BJ (cell line): ENCODE data around the gene KCNJ16. TPM values are rescaled to one million over a fixed set of nuclear protein-coding genes. Genes with fewer than 3 reads are reported as not detected.
"Not testable (repeated sequence)": the region's sequence is repeated elsewhere in the genome, so short reads cannot be mapped to it uniquely, and the experiment has no call there.

Experiments
- CTCF ChIA-PET: fragments of 350-600 bp; formaldehyde crosslinking; extraction: SDS; loops from one replicate; lab custom pipeline; 2021; ENCODE audit warnings: antibody characterized with exemption, inconsistent platforms; lab: Yijun Ruan, JAX
- POLR2A ChIA-PET: fragments of 300-600 bp; sonication (Branson Sonifier 250); formaldehyde crosslinking; extraction: SDS; loops from one replicate; lab custom pipeline; 2021; ENCODE audit warnings: antibody characterized with exemption; lab: Charles Lee
- DNase-seq: peaks from one replicate; pipeline ENCODE4 v3.0.0-alpha.2; 2011; ENCODE audit warnings: low read depth
- H3K27me3 ChIP-seq: 2 replicates; pipeline ENCODE4 v1.6.0; 2011; ENCODE audit warnings: low read length; ENCODE audit not compliant: control insufficient read depth, insufficient read depth
- H3K36me3 ChIP-seq: 2 replicates; pipeline ENCODE4 v1.5.1; 2011; ENCODE audit warnings: low read length; ENCODE audit not compliant: control insufficient read depth, insufficient read depth
- H3K4me3 ChIP-seq: 2 replicates; pipeline ENCODE4 v1.5.1; 2011; ENCODE audit warnings: low read depth, mild to moderate bottlenecking, control low read depth, low read length
- polyA plus RNA-seq: library from polyadenylated mRNA; depleted of rRNA; stranded (reverse); fragments of >200 nt; gene quantifications from 2 replicates; pipeline ENCODE4 v1.2.3, GENCODE V29; 2011
- TF ChIP-seq, protein P1 (sequence below): IDR thresholded peaks from 2 replicates; pipeline ENCODE4 v1.5.1; 2011; ENCODE audit warnings: low read depth, mild to moderate bottlenecking, control low read depth, inconsistent platforms, low read length, moderate library complexity; ENCODE audit not compliant: insufficient read depth

The KCNJ16 gene
- polyA plus RNA-seq, 1 experiment: not detected

DNA sequence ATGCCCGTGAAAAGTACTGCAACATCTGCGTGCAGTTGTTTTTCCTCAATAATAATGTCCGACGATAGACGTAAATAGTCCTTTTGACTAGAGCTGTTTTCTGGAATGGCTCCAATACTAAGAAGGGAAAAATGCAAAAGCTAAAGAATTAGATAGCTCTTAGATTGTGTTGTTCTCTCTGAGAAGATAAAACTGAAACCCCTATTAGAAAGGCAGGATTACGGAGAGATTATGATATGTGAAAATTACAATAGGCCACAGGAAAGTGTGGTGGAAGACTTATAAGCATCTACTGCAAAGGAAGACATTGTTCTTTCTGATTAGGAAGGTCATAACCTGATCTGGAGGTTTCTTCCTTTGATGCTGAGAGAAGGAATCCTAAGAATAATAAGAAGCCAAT is 33.5 kb upstream of the KCNJ16 start:
- Histone ChIP-seq H3K27me3 (no peaks in the 10 kb centered on the region; the same call in 1 of the 2 replicates), H3K4me3 (no peak overlapping the region), H3K36me3 (no peaks in the 10 kb centered on the region)
- ChIA-PET CTCF (interaction anchor here (1.0 kb wide), 1 partner anchor 20 kb away, joined by 3 read pairs; no protein-coding TSS in a partner anchor), POLR2A (interaction anchor here (0.6 kb wide), 1 partner anchor 448 kb away, joined by 5 read pairs; no protein-coding TSS in a partner anchor)
- no peak for DNase-seq
- TF ChIP-seq, protein P1, sequence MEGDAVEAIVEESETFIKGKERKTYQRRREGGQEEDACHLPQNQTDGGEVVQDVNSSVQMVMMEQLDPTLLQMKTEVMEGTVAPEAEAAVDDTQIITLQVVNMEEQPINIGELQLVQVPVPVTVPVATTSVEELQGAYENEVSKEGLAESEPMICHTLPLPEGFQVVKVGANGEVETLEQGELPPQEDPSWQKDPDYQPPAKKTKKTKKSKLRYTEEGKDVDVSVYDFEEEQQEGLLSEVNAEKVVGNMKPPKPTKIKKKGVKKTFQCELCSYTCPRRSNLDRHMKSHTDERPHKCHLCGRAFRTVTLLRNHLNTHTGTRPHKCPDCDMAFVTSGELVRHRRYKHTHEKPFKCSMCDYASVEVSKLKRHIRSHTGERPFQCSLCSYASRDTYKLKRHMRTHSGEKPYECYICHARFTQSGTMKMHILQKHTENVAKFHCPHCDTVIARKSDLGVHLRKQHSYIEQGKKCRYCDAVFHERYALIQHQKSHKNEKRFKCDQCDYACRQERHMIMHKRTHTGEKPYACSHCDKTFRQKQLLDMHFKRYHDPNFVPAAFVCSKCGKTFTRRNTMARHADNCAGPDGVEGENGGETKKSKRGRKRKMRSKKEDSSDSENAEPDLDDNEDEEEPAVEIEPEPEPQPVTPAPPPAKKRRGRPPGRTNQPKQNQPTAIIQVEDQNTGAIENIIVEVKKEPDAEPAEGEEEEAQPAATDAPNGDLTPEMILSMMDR: no peak

DNA sequence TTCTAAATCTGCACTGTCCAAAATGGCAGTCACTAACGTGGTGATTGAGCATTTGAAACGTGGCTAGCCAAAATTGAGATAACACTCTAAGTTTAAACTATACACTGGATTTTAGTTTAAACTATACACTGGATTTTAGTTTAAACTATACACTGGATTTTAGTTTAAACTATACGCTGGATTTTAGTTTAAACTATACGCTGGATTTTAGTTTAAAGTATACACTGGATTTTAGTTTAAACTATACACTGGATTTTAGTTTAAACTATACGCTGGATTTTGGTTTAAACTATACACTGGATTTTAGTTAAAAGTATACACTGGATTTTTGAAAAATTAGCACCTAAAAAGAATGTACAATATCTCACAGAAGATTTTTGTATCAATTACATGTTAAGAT is 29.2 kb upstream of the KCNJ16 start:
- POLR2A ChIA-PET, H3K36me3 ChIP-seq, H3K4me3 ChIP-seq, CTCF ChIA-PET, DNase-seq, H3K27me3 ChIP-seq: not testable (repeated sequence)

DNA sequence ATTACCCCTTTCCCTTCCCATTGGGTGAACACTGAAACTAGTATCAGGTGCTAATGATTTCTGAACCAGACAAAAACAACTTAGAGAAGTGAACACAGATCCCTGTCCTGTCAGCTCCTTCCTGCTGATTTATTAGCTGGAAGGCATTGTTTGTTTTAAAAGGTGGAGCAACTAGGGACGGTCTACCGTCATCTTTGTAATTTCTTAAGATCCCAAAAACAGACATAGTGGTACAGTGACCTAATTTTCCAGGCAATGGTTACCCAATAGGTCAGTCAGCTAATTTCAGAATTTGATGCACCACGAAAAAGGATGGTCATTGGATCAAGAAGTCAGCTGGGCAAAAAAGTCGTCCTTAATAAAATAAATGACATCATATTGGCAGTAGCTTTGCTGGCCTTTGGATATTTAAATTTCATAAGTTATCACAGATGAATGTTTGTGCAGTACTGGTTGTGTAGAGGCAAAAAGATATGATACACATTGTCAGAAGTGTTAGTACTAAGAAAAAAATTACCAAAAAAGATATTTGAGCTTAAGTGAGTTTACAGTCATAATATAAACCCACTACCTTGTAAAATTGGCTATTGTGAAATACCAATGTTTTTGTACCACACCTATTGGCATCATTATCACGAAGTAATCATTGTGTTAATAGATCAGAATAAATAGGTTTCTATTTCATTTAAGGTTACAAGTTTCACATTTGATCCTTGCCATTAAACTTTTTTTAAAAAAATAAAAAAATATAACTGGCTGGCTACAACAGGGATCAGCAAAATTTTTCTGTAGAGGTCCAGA is 27.2 kb upstream of the KCNJ16 start:
- Histone ChIP-seq H3K4me3 (no peak overlapping the region), H3K27me3 (no peaks in the 10 kb centered on the region), H3K36me3 (no peaks in the 10 kb centered on the region)
- TF ChIP-seq, protein P1: no peak
- ChIA-PET CTCF (interaction anchor here (0.8 kb wide), 1 partner anchor 101 kb away, joined by 3 read pairs; no protein-coding TSS in a partner anchor), POLR2A (no interaction called here)
- DNase-seq: no peak

GRCh38 chr17:70049801-70050591 is 25.0 kb upstream of the KCNJ16 start:
- TF ChIP-seq, protein P1: no peak
- POLR2A ChIA-PET: no interaction called here

DNA sequence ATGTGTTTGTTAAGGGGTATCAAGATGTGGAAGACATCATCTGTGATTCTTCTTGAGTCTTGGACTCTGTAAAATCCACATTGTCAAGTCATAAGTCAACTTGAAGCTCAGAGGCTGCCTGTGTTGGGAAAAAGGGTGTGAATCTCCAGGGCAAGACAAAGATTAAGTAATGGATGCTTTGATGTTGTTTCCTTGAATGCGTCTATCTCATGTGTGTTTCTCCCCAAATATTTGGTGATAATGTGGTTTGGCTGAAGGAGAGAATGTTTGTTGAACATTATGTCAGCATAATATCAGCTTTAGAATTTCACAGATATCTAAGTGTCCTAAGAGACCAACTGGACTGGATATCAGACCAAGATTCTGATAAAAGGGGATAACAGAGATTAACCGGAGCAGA is 24.1 kb upstream of the KCNJ16 start:
- ChIA-PET POLR2A (no interaction called here), CTCF (no interaction called here)
- no peak for DNase-seq

More at GRCh38 chr17:70049801-70050591, 25.0 kb upstream of the KCNJ16 start:
- H3K4me3 ChIP-seq: no peak overlapping the region
- CTCF ChIA-PET: no interaction called here
- H3K36me3 ChIP-seq: no peaks in the 10 kb centered on the region
- peak; percentile 7 for DNase-seq
- no peaks in the 10 kb centered on the region for H3K27me3 ChIP-seq

More for the DNA sequence above, 24.1 kb upstream of the KCNJ16 start:
- no peaks in the 10 kb centered on the region for H3K36me3 ChIP-seq
- no peaks in the 10 kb centered on the region for H3K27me3 ChIP-seq
- no peak overlapping the region for H3K4me3 ChIP-seq
- TF ChIP-seq, protein P1: no peak
